ENCODE results near the gene MAPK11. TPM values are rescaled to one million over a fixed set of nuclear protein-coding genes. Genes with fewer than 3 reads are reported as not detected.
A peak's percentile ranks its signal among the peaks of the same experiment; 100 is the strongest.

The MAPK11 gene
- polyA plus RNA-seq, 3 donors = 0.81 TPM; not detected in 2

- intact Hi-C loops (cut with micrococcal nuclease) = no loop called here
- Mint-ChIP-seq H3K36me3 (no peaks in the 10 kb centered on the region), H3K4me3 (no peak overlapping the region), H3K9me3 (peaks cover 0 to under 1% (median 0%) of the 10 kb centered on the region in 7 donors), H3K4me1 (peaks cover 6% of the 10 kb centered on the region), H3K27ac (peak overlapping the region in 1 of 7 donors; percentile 5), H3K27me3 (ENCODE audit: low read depth in 3 of 3) (peaks cover 18 to 28% (median 18%) of the 10 kb centered on the region in 3 donors)
- no peak for DNase-seq
- Histone ChIP-seq H3K4me2 (replicated peaks; ENCODE audit: extremely low read depth, low read length, poor library complexity, severe bottlenecking) (no peak overlapping the region), H3K79me2 (ENCODE audit: insufficient read depth, low read length) (no peaks in the 10 kb centered on the region), H4K20me1 (ENCODE audit: insufficient read depth, low read length) (peaks cover 4% of the 10 kb centered on the region), H3K27ac (ENCODE audit: low read depth in 1 of 2, low read length in 2 of 2) (no peak overlapping the region), H3K36me3 (replicated peaks in 1 of 2; ENCODE audit: control insufficient read depth in 1 of 2, insufficient read depth in 2 of 2, low read length in 2 of 2) (no peaks in the 10 kb centered on the region), H3K4me3 (replicated peaks in 1 of 3; ENCODE audit: low read depth in 2 of 3, low read length in 3 of 3) (no peak overlapping the region), H3K9me3 (replicated peaks in 1 of 2; ENCODE audit: control insufficient read depth in 1 of 2, insufficient read depth in 1 of 2, low read length in 2 of 2) (peaks cover 0 to 2% of the 10 kb centered on the region in 2 donors), H2AFZ (ENCODE audit: insufficient read depth, low read depth, low read length, poor library complexity, severe bottlenecking) (no peak overlapping the region), H3K4me1 (ENCODE audit: control insufficient read depth in 1 of 2, insufficient read depth in 2 of 2, low read length in 2 of 2) (peaks cover 7 to 18% of the 10 kb centered on the region in 2 donors), H3K9ac (ENCODE audit: insufficient read depth, low read length, poor library complexity, severe bottlenecking) (no peak overlapping the region), H3K27me3 (ENCODE audit: control insufficient read depth in 2 of 2, insufficient read depth in 2 of 2, low read length in 2 of 2) (peaks cover 5 to 19% of the 10 kb centered on the region in 2 donors)
- TF ChIP-seq CTCF (IDR thresholded peaks at IDR 0.05) = no peak
- WGBS (ENCODE audit: insufficient coverage) = 90% methylated on average over 12 of the region's 16 CpGs
These were observed 13.1 kb downstream of the MAPK11 start for GRCh38 chr22:50257041-50257440.

GRCh38 chr22:50256258-50256862 is 13.8 kb downstream of the MAPK11 start:
- Histone ChIP-seq H4K20me1 (ENCODE audit: insufficient read depth, low read length) (peaks cover 5% of the 10 kb centered on the region), H3K4me1 (ENCODE audit: control insufficient read depth in 1 of 2, insufficient read depth in 2 of 2, low read length in 2 of 2) (peaks cover 10 to 18% of the 10 kb centered on the region in 2 donors), H3K27ac (ENCODE audit: low read depth in 1 of 2, low read length in 2 of 2) (no peak overlapping the region), H3K36me3 (replicated peaks in 1 of 2; ENCODE audit: control insufficient read depth in 1 of 2, insufficient read depth in 2 of 2, low read length in 2 of 2) (no peaks in the 10 kb centered on the region), H3K79me2 (ENCODE audit: insufficient read depth, low read length) (no peaks in the 10 kb centered on the region), H3K9me3 (replicated peaks in 1 of 2; ENCODE audit: control insufficient read depth in 1 of 2, insufficient read depth in 1 of 2, low read length in 2 of 2) (no peaks in the 10 kb centered on the region), H2AFZ (ENCODE audit: insufficient read depth, low read depth, low read length, poor library complexity, severe bottlenecking) (no peak overlapping the region), H3K9ac (ENCODE audit: insufficient read depth, low read length, poor library complexity, severe bottlenecking) (no peak overlapping the region), H3K4me3 (replicated peaks in 1 of 3; ENCODE audit: low read depth in 2 of 3, low read length in 3 of 3) (no peak overlapping the region), H3K4me2 (replicated peaks; ENCODE audit: extremely low read depth, low read length, poor library complexity, severe bottlenecking) (no peak overlapping the region), H3K27me3 (ENCODE audit: control insufficient read depth in 2 of 2, insufficient read depth in 2 of 2, low read length in 2 of 2) (peaks cover 3 to 16% of the 10 kb centered on the region in 2 donors)
- H3K27ac Mint-ChIP-seq = no peak overlapping the region
- no peak overlapping the region for H3K4me3 Mint-ChIP-seq
- TF ChIP-seq CTCF (IDR thresholded peaks at IDR 0.05) = no peak
- intact Hi-C loops (cut with micrococcal nuclease) = no loop called here
- peaks cover 7% of the 10 kb centered on the region for H3K4me1 Mint-ChIP-seq
- no peak for DNase-seq
- H3K9me3 Mint-ChIP-seq = no peaks in the 10 kb centered on the region
- H3K36me3 Mint-ChIP-seq = no peaks in the 10 kb centered on the region
- peaks cover 15 to 25% (median 16%) of the 10 kb centered on the region in 3 donors for H3K27me3 Mint-ChIP-seq (ENCODE audit: low read depth in 3 of 3)
- WGBS (ENCODE audit: insufficient coverage) = 97% methylated on average over 11 of the region's 12 CpGs

Data from CD14-positive monocyte (primary cell).